ENCODE results near the gene ASGR1.

Gene ASGR1

GRCh38 chr17:7215652-7216180, 36.5 kb upstream of the ASGR1 start:
- DNase-seq, result no peak

GRCh38 chr17:7215136-7215638, 36.0 kb upstream of the ASGR1 start:
- no peak for DNase-seq

- peak; percentile 100 for DNase-seq
Observed at GRCh38 chr17:7214300-7215135, 35.3 kb upstream of the ASGR1 start.

GRCh38 chr17:7213895-7214299, 34.7 kb upstream of the ASGR1 start:
- DNase-seq, result no peak

GRCh38 chr17:7211491-7212273, 32.5 kb upstream of the ASGR1 start:
- DNase-seq, result no peak

- DNase-seq, result no peak
Observed at GRCh38 chr17:7208754-7209460, 29.7 kb upstream of the ASGR1 start.

- no peak for DNase-seq
Observed at GRCh38 chr17:7208027-7208571, 28.9 kb upstream of the ASGR1 start.

- no peak for DNase-seq
Observed at GRCh38 chr17:7207120-7208001, 28.2 kb upstream of the ASGR1 start.

GRCh38 chr17:7205561-7205960, 26.4 kb upstream of the ASGR1 start:
- DNase-seq, result no peak

GRCh38 chr17:7204828-7205461, 25.8 kb upstream of the ASGR1 start:
- peak; percentile 96 for DNase-seq

- no peak for DNase-seq
Observed at GRCh38 chr17:7204336-7204735, 25.2 kb upstream of the ASGR1 start.

- DNase-seq, result no peak
Observed at GRCh38 chr17:7203391-7203790, 24.2 kb upstream of the ASGR1 start.

- DNase-seq, result no peak
Observed at GRCh38 chr17:7196651-7197401, 17.7 kb upstream of the ASGR1 start.

- DNase-seq, result no peak
Observed at GRCh38 chr17:7195971-7196370, 16.8 kb upstream of the ASGR1 start.

GRCh38 chr17:7192271-7192937, 13.2 kb upstream of the ASGR1 start:
- DNase-seq, result no peak

GRCh38 chr17:7191571-7192270, 12.6 kb upstream of the ASGR1 start:
- peak; percentile 54 for DNase-seq

GRCh38 chr17:7191069-7191468, 11.9 kb upstream of the ASGR1 start:
- no peak for DNase-seq

GRCh38 chr17:7190276-7190917, 11.2 kb upstream of the ASGR1 start:
- DNase-seq, result no peak

GRCh38 chr17:7186241-7186640, 7.1 kb upstream of the ASGR1 start:
- no peak for DNase-seq

All from stimulated activated CD8-positive, alpha-beta memory T cell treated with anti-CD3 and anti-CD28 coated beads, Interleukin-4, amount 100 ng/mL, for 48 hours (primary cell).